Medulla oblongata (tissue), 1 donor: ENCODE results near the gene C1QB.
"Not testable (repeated sequence)": the region's sequence is repeated elsewhere in the genome, so short reads cannot be mapped to it uniquely, and the experiment has no call there.

Experiments
- DNase-seq: peaks from one replicate; pipeline ENCODE4 v3.0.0-alpha.2; 2015; ENCODE audit errors: extremely low spot score

Gene C1QB

GRCh38 chr1:22696610-22697009 is 43.6 kb downstream of the C1QB start:
- DNase-seq, result no peak

DNA sequence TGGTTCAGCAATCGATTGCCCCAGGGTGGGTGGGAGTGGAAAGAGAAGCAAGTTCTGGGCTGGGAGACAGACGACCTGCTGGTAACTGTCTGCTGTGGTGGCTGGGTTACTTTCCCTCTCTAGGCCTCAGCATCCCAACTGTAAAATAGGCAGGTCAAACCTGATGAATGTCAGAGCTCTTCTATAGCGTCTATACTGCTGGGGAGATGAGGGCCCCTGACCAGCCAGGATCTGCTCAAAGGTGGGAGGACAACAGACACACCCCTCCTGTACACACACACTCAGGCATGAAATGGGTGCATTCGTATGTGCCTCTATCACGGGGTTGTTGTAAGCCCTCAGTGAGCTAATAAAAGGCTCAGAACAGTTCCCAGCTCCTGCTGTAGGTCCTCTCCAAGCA is 44.9 kb downstream of the C1QB start:
- DNase-seq, result no peak

GRCh38 chr1:22699681-22700520 is 46.9 kb downstream of the C1QB start:
- DNase-seq, result no peak

GRCh38 chr1:22702296-22703085 is 49.5 kb downstream of the C1QB start:
- no peak for DNase-seq

- DNase-seq, result peak; percentile 96
Observed at GRCh38 chr1:22704440-22705067, 51.5 kb downstream of the C1QB start.

- DNase-seq, result no peak
Observed at GRCh38 chr1:22705586-22705985, 52.5 kb downstream of the C1QB start.

GRCh38 chr1:22706100-22706499 is 53.1 kb downstream of the C1QB start:
- DNase-seq, result not testable (repeated sequence)

GRCh38 chr1:22708777-22709176 is 55.7 kb downstream of the C1QB start:
- peak; percentile 23 for DNase-seq

DNA sequence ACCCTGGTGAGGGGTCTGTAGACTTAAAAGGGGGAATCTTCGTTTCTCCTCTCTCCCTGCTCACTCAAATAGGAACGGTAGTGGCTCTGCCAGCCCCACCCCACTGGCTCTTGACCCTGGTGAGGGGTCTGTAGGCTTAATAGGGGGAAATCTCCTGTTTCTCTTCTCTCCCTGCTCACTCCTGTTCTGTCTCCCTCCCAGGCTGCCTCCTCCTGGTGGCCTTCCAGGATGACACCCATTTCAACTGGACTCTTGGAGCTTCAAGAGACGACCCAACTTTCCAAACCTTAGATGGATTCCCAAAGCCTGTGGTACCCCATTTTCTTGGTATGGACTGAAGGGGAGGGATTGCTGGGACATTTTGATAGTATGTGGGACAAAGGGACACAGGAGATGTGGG is 56.2 kb downstream of the C1QB start:
- no peak for DNase-seq

GRCh38 chr1:22709891-22710700 is 57.1 kb downstream of the C1QB start:
- DNase-seq, result peak; percentile 55

- peak; percentile 46 for DNase-seq
Observed at GRCh38 chr1:22710701-22711049, 57.6 kb downstream of the C1QB start, which contains the start of gene EPHB2. Gene EPHB2 (plus strand): TSS chr1:22710839. CDS start chr1:22710983, 144 bp downstream.

DNA sequence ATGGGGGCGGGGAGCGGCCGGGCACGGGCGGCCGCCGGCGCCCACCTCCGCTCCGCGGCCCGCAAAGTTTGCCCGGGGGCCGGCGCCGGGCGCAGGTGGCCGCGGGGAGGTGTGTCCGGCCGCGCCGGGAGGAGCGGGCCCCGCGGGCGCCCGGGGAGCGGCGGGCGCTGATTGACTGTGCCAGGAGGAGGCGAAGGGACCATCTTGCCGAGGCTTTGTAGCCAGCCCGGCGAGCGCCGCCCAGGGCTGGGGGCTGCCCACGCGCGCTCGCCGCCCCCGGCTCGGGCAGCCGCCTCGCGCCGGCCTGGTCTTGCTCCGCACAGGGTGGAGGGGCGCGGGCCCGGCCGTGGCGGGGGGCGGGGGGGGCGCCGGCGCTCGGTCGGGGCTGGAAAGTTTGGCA is 58.0 kb downstream of the C1QB start:
- DNase-seq, result no peak
